Liver (tissue), 9 donors: ENCODE data around the gene CLEC20A. TPM values are rescaled to one million over a fixed set of nuclear protein-coding genes. Genes with fewer than 3 reads are reported as not detected.

Experiments
- DNase-seq: peaks from one replicate; pipeline ENCODE4 v3.0.0-alpha.2; 2017; ENCODE audit warnings: low spot score
- H3K27ac ChIP-seq, 2 donors: one replicate each; pipeline ENCODE4 v1.7.0; 2013; ENCODE audit warnings: inconsistent platforms in 2 of 2, low read length in 2 of 2, control low read depth in 1 of 2, low read depth in 1 of 2, mild to moderate bottlenecking in 1 of 2
- H3K27me3 ChIP-seq, 4 donors: one replicate each; pipeline versions ENCODE4 v1.6.1 to v1.7.0; 2013; ENCODE audit warnings: low read length in 3 of 4, inconsistent platforms in 1 of 4, mild to moderate bottlenecking in 1 of 4, moderate library complexity in 1 of 4; ENCODE audit not compliant: control insufficient read depth in 4 of 4, insufficient read depth in 4 of 4
- H3K36me3 ChIP-seq, 4 donors: one replicate each; pipeline versions ENCODE4 v1.6.1 to v1.7.0; 2013; ENCODE audit warnings: low read length in 3 of 4, mild to moderate bottlenecking in 3 of 4, low read depth in 1 of 4, moderate library complexity in 1 of 4; ENCODE audit not compliant: control insufficient read depth in 4 of 4, insufficient read depth in 3 of 4
- H3K4me1 ChIP-seq, 4 donors: one replicate each; pipeline versions ENCODE4 v1.6.1 to v1.7.0; 2013; ENCODE audit warnings: low read length in 3 of 4, mild to moderate bottlenecking in 3 of 4, moderate library complexity in 1 of 4; ENCODE audit not compliant: control insufficient read depth in 4 of 4, insufficient read depth in 4 of 4
- H3K4me3 ChIP-seq, 3 donors: one replicate each; pipeline versions ENCODE4 v1.6.1 to v1.7.0; 2013; ENCODE audit warnings: low read length in 3 of 3, control low read depth in 1 of 3, low read depth in 1 of 3, mild to moderate bottlenecking in 1 of 3
- H3K9ac ChIP-seq, 2 donors: one replicate each; pipeline ENCODE4 v1.7.0; 2013; ENCODE audit warnings: low read length in 2 of 2, mild to moderate bottlenecking in 2 of 2, moderate library complexity in 2 of 2, control low read depth in 1 of 2, low read depth in 1 of 2
- H3K9me3 ChIP-seq, 4 donors: one replicate each; pipeline versions ENCODE4 v1.6.1 to v1.7.0; 2013; ENCODE audit warnings: low read length in 3 of 4; ENCODE audit not compliant: control insufficient read depth in 4 of 4
- EGR1 ChIP-seq, 2 donors: IDR thresholded peaks; 2 replicates each; pipeline ENCODE4 v1.6.1; 2016 to 2018; ENCODE audit warnings: antibody characterized with exemption in 2 of 2, low read depth in 2 of 2
- FOXA1 ChIP-seq: IDR thresholded peaks from 2 replicates; pipeline ENCODE4 v1.6.1; 2016; ENCODE audit warnings: antibody characterized with exemption
- FOXA2 ChIP-seq: IDR thresholded peaks from 2 replicates; pipeline ENCODE4 v1.6.1; 2016; ENCODE audit warnings: antibody characterized with exemption
- GABPA ChIP-seq, 2 donors: IDR thresholded peaks in 1 of 2; conservative IDR thresholded peaks in 1 of 2; 2 replicates each; pipeline ENCODE4 v1.6.1; 2016; ENCODE audit warnings: antibody characterized with exemption in 2 of 2, mild to moderate bottlenecking in 1 of 2, moderate library complexity in 1 of 2
- HNF4A ChIP-seq, 2 donors: conservative IDR thresholded peaks; 2 replicates each; pipeline ENCODE4 v1.6.1; 2016; ENCODE audit warnings: antibody characterized with exemption in 2 of 2, mild to moderate bottlenecking in 2 of 2
- HNF4G ChIP-seq: IDR thresholded peaks from 2 replicates; pipeline ENCODE4 v1.6.1; 2016; ENCODE audit warnings: antibody characterized with exemption
- JUND ChIP-seq, 2 donors: IDR thresholded peaks; 2 replicates each; pipeline ENCODE4 v1.6.1; 2016; ENCODE audit warnings: antibody characterized with exemption in 2 of 2
- NR2F2 ChIP-seq: IDR thresholded peaks from 2 replicates; pipeline ENCODE4 v1.6.1; 2016; ENCODE audit warnings: antibody characterized with exemption
- RAD21 ChIP-seq, 2 donors: IDR thresholded peaks; 2 replicates each; pipeline ENCODE4 v1.6.1; 2016; ENCODE audit warnings: antibody characterized with exemption in 2 of 2, mild to moderate bottlenecking in 2 of 2
- RXRA ChIP-seq, 2 donors: IDR thresholded peaks; 2 replicates each; pipeline ENCODE4 v1.6.1; 2017 to 2018; ENCODE audit warnings: antibody characterized with exemption in 2 of 2, mild to moderate bottlenecking in 1 of 2
- SP1 ChIP-seq: IDR thresholded peaks from 2 replicates; pipeline ENCODE4 v1.6.1; 2018; ENCODE audit warnings: antibody characterized with exemption, mild to moderate bottlenecking
- TAF1 ChIP-seq: conservative IDR thresholded peaks from 2 replicates; pipeline ENCODE4 v1.6.1; 2016; ENCODE audit warnings: antibody characterized with exemption, mild to moderate bottlenecking
- YY1 ChIP-seq: IDR thresholded peaks from 2 replicates; pipeline ENCODE4 v1.6.1; 2016; ENCODE audit warnings: antibody characterized with exemption, mild to moderate bottlenecking
- ZBTB33 ChIP-seq: IDR thresholded peaks from 2 replicates; pipeline ENCODE4 v1.6.1; 2016; ENCODE audit warnings: antibody characterized with exemption
- WGBS: extraction: QIAGEN DNeasy Blood & Tissue Kit; methylation state at CpG from one replicate; pipeline ENCODE4 v1.1.7; 2013; 5-methylcytosine and 5-hydroxymethylcytosine counted together
- polyA plus RNA-seq, 2 donors: library from polyadenylated mRNA; stranded (reverse) in 1 of 2; unstranded in 1 of 2; fragments of 200-250 nt in 1 of 2; fragments of >200 nt in 1 of 2; fragmentation: Nextera tagmentation in 1 of 2; extraction: Ambion mirVana in 1 of 2; gene quantifications; one replicate each; pipeline versions ENCODE4 v1.2.1 to v1.2.3, GENCODE V29; 2013 to 2015
- total RNA-seq, 2 donors: library from RNA; depleted of rRNA; stranded (reverse); fragments of >200 nt; gene quantifications; one replicate each; pipeline ENCODE4 v1.2.3, GENCODE V29; 2014
- TF ChIP-seq, protein P1 (sequence below): fragments of 150-350 bp; IDR thresholded peaks from 2 replicates; pipeline ENCODE4 v1.5.1; 2017; ENCODE audit warnings: improper control_type of control experiment, low read depth, low read length; ENCODE audit not compliant: missing input control
- TF ChIP-seq, protein P2 (sequence below): IDR thresholded peaks from 2 replicates; pipeline ENCODE4 v1.6.1; 2016; ENCODE audit warnings: antibody characterized with exemption
- TF ChIP-seq, protein P3 (sequence below): IDR thresholded peaks from 2 replicates; pipeline ENCODE4 v1.6.1; 2016; ENCODE audit warnings: antibody characterized with exemption
- donor health status: healthy.
- donor health status: healthy.
- donor health status: healthy.
- donor health status: healthy.
- donor health status: healthy.

CLEC20A gene
- total and polyA plus RNA-seq, 4 donors = 0.33 TPM; not detected in 3

DNA sequence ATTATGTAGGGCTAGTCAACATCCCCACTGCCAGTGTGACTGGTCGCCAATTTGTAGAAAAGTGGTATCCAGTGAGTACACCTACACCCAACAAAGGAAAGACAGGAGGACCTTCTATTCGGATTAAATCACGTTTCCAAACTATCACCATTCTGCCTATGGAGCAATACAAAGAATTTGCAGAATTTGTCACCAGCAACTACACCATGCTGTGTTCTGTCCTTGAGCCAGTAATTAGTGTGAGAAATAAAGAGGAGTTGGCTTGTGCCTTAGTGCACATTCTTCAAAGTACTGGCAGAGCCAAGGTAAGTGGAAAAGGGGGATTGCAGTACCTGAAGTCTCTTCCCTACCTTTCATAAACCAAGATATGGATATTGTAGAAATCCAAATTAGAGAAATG is 53.8 kb downstream of the CLEC20A start:
- no peak for DNase-seq
- Histone ChIP-seq H3K9ac (no peak overlapping the region), H3K27ac (no peak overlapping the region), H3K4me3 (no peak overlapping the region), H3K9me3 (no peaks in the 10 kb centered on the region), H3K4me1 (no peaks in the 10 kb centered on the region), H3K27me3 (no peaks in the 10 kb centered on the region), H3K36me3 (peaks cover 3 to 8% (median 4%) of the 10 kb centered on the region in 4 donors)
- TF ChIP-seq RXRA (IDR thresholded peaks at IDR 0.05) (no peak), NR2F2 (no peak), TAF1 (no peak), JUND (IDR thresholded peaks at IDR 0.05) (no peak), HNF4A (conservative IDR thresholded peaks at IDR 0.05) (no peak)
- TF ChIP-seq, protein P1, sequence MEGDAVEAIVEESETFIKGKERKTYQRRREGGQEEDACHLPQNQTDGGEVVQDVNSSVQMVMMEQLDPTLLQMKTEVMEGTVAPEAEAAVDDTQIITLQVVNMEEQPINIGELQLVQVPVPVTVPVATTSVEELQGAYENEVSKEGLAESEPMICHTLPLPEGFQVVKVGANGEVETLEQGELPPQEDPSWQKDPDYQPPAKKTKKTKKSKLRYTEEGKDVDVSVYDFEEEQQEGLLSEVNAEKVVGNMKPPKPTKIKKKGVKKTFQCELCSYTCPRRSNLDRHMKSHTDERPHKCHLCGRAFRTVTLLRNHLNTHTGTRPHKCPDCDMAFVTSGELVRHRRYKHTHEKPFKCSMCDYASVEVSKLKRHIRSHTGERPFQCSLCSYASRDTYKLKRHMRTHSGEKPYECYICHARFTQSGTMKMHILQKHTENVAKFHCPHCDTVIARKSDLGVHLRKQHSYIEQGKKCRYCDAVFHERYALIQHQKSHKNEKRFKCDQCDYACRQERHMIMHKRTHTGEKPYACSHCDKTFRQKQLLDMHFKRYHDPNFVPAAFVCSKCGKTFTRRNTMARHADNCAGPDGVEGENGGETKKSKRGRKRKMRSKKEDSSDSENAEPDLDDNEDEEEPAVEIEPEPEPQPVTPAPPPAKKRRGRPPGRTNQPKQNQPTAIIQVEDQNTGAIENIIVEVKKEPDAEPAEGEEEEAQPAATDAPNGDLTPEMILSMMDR = no peak
- TF ChIP-seq, protein P2, sequence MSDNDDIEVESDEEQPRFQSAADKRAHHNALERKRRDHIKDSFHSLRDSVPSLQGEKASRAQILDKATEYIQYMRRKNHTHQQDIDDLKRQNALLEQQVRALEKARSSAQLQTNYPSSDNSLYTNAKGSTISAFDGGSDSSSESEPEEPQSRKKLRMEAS = no peak
- 94% methylated on average over 3 of the region's 3 CpGs for WGBS

DNA sequence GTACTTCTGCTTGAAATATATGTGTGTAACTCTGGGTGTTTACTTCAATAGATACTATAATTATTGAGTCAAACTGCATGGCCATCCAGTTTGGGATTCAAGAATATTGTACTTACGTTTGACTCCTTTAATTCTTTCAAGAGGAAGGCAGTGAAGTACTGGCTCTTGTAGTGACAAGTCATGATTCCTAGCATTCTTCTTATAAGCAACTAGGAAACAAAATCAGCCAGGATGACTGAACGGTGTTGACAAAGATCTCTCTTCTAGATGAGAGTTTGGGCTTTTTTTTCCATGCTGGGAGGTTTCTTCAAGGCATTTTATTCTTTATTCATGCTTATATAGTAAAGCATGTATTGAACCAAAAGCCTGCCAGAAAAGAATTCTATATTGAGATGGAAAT is 58.3 kb downstream of the CLEC20A start:
- Histone ChIP-seq H3K27ac (no peak overlapping the region), H3K36me3 (peaks cover 3 to 8% (median 4%) of the 10 kb centered on the region in 4 donors), H3K9ac (no peak overlapping the region), H3K9me3 (no peaks in the 10 kb centered on the region), H3K27me3 (no peaks in the 10 kb centered on the region), H3K4me3 (no peak overlapping the region), H3K4me1 (no peaks in the 10 kb centered on the region)
- no peak for DNase-seq
- TF ChIP-seq, protein P3, sequence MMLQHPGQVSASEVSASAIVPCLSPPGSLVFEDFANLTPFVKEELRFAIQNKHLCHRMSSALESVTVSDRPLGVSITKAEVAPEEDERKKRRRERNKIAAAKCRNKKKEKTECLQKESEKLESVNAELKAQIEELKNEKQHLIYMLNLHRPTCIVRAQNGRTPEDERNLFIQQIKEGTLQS = no peak
- TF ChIP-seq RXRA (IDR thresholded peaks at IDR 0.05) (no peak), EGR1 (IDR thresholded peaks at IDR 0.05; ENCODE audit: low read depth in 2 of 2) (no peak), FOXA1 (no peak), GABPA (IDR thresholded peaks at IDR 0.05 in 1 of 2, conservative IDR thresholded peaks at IDR 0.05 in 1 of 2) (no peak), HNF4A (conservative IDR thresholded peaks at IDR 0.05) (no peak), NR2F2 (no peak), YY1 (no peak), FOXA2 (no peak), ZBTB33 (no peak), RAD21 (IDR thresholded peaks at IDR 0.05) (no peak), SP1 (no peak), HNF4G (no peak), TAF1 (no peak), JUND (IDR thresholded peaks at IDR 0.05) (no peak)
- TF ChIP-seq, protein P2 = no peak
- TF ChIP-seq, protein P1 = no peak
- 81% methylated on average over 2 of the region's 2 CpGs for WGBS
